Neutrophil (primary cell): ENCODE data around the gene PON3.

Experiments used
- H3K27ac ChIP-seq: fragments of 200-600 bp; sonication (generic); 2 replicates; pipeline ENCODE4 v1.5.1; 2016; ENCODE audit warnings: mild to moderate bottlenecking, moderate library complexity
- H3K27me3 ChIP-seq: fragments of 200-600 bp; sonication (generic); 2 replicates; pipeline ENCODE4 v1.6.0; 2016; ENCODE audit warnings: mild to moderate bottlenecking
- H3K36me3 ChIP-seq: fragments of 200-600 bp; sonication (generic); 2 replicates; pipeline ENCODE4 v1.5.1; 2017
- H3K4me1 ChIP-seq, 2 experiments: fragments of 200-600 bp in 1 of 2; sonication (generic) in 1 of 2; 1 replicate in 1 of 2; 2 replicates in 1 of 2; pipeline versions ENCODE4 v1.5.1 to v1.6.1; 2013 to 2016; ENCODE audit warnings: low read depth in 1 of 2, low read length in 1 of 2, mild to moderate bottlenecking in 1 of 2, moderate library complexity in 1 of 2; ENCODE audit not compliant: control insufficient read depth in 1 of 2, insufficient read depth in 1 of 2
- H3K4me3 ChIP-seq, 2 experiments: fragments of 200-600 bp in 1 of 2; sonication (generic) in 1 of 2; 1 replicate in 1 of 2; 2 replicates in 1 of 2; pipeline ENCODE4 v1.5.1; 2013 to 2016; ENCODE audit warnings: low read depth in 1 of 2, low read length in 1 of 2, mild to moderate bottlenecking in 1 of 2, moderate library complexity in 1 of 2
- H3K9me3 ChIP-seq: fragments of 200-600 bp; sonication (generic); 2 replicates; pipeline ENCODE4 v1.5.1; 2016
- TF ChIP-seq, protein P1 (sequence below): fragments of 200-600 bp; sonication (generic); IDR thresholded peaks from 2 replicates; pipeline ENCODE4 v1.5.1; 2016; ENCODE audit warnings: antibody characterized with exemption

Gene PON3

DNA sequence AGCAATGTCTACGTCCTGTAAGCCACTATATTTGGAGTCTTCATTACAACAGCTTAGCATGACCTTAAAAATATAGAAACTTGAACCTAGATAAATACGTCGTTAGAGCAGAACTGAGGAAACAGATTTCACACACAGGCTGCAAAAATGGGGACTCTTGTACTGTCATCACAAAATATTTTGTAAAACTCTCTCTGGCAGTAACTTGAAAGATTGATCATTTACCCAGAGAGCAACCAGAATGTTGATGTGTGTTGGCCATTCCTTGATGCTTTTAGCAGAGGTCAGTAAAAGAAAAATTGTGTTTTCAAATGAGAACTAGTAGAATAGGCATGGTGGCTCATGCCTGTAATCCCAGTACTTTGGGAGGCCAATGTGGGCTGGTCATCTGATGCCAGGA is 57.3 kb downstream of the PON3 start:
- H3K4me3 ChIP-seq, result no peak overlapping the region
- no peaks in the 10 kb centered on the region for H3K9me3 ChIP-seq
- no peak overlapping the region for H3K27ac ChIP-seq
- H3K4me1 ChIP-seq, result no peaks in the 10 kb centered on the region
- no peaks in the 10 kb centered on the region for H3K36me3 ChIP-seq
- TF ChIP-seq, protein P1, sequence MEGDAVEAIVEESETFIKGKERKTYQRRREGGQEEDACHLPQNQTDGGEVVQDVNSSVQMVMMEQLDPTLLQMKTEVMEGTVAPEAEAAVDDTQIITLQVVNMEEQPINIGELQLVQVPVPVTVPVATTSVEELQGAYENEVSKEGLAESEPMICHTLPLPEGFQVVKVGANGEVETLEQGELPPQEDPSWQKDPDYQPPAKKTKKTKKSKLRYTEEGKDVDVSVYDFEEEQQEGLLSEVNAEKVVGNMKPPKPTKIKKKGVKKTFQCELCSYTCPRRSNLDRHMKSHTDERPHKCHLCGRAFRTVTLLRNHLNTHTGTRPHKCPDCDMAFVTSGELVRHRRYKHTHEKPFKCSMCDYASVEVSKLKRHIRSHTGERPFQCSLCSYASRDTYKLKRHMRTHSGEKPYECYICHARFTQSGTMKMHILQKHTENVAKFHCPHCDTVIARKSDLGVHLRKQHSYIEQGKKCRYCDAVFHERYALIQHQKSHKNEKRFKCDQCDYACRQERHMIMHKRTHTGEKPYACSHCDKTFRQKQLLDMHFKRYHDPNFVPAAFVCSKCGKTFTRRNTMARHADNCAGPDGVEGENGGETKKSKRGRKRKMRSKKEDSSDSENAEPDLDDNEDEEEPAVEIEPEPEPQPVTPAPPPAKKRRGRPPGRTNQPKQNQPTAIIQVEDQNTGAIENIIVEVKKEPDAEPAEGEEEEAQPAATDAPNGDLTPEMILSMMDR, result no peak
- no peaks in the 10 kb centered on the region for H3K27me3 ChIP-seq

DNA sequence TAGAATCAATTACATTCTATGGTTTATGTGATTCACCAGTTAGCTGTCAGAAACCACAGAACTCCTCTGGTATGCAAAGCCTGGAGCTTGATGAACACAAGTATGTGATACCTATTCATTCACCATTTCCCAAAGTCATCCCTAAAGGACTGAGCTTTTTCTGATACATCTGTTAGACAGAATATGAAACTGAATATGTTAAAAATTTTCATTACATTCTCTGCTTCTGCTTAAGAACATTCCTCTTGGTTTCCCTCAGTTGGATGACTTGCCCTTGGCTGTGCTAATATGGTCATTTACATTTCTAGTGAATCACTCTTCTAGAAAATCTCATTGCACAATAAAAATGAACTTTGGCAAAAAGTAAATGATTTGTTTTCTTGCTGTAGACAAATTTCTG is 61.1 kb downstream of the PON3 start:
- H3K4me1 ChIP-seq, result peaks cover 4 to 11% of the 10 kb centered on the region in 2 experiments
- no peaks in the 10 kb centered on the region for H3K27me3 ChIP-seq
- no peak overlapping the region for H3K4me3 ChIP-seq
- no peaks in the 10 kb centered on the region for H3K36me3 ChIP-seq
- H3K9me3 ChIP-seq, result no peaks in the 10 kb centered on the region
- TF ChIP-seq, protein P1, result no peak
- no peak overlapping the region for H3K27ac ChIP-seq

DNA sequence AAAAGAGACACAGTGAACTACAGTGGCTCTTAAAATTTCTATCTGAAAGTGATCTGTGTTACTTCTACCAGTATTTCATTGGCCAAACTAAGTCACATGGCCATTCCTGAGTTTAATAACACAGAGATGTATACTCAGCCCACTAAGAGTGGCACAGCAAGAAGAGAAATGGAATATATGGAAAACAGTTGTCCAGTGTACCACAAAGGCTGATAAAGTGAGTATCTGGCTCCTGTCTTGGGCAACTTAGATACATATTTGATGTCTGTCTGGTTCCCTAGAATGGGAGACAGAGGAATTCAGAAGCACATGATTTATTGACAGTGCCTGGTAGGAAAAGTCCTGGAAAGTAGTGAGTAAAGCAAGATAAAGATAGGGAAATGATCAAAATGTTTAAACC is 61.7 kb downstream of the PON3 start:
- no peak overlapping the region for H3K27ac ChIP-seq
- TF ChIP-seq, protein P1, result no peak
- no peaks in the 10 kb centered on the region for H3K9me3 ChIP-seq
- no peak overlapping the region for H3K4me3 ChIP-seq
- no peaks in the 10 kb centered on the region for H3K36me3 ChIP-seq
- peaks cover 4 to 12% of the 10 kb centered on the region in 2 experiments for H3K4me1 ChIP-seq
- no peaks in the 10 kb centered on the region for H3K27me3 ChIP-seq

DNA sequence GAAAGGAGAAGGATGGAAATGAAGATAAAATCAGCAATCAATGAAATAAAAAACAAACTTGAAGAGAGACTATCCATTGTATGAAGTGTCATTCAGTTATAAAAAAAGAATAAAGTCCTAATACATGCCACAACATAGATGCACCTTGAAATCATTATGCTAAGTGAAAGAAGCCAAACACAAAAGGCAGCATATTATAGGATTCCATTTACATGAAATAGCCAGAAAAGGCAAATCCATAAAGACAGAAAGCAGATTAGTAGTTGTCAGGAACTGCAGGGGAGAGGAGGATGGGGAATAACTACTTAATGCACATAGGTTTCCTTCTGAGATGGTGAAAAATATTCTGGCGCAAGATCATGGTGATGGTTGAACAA is 65.2 kb downstream of the PON3 start:
- Histone ChIP-seq H3K27ac (no peak overlapping the region), H3K36me3 (no peaks in the 10 kb centered on the region), H3K4me3 (no peak overlapping the region)

DNA sequence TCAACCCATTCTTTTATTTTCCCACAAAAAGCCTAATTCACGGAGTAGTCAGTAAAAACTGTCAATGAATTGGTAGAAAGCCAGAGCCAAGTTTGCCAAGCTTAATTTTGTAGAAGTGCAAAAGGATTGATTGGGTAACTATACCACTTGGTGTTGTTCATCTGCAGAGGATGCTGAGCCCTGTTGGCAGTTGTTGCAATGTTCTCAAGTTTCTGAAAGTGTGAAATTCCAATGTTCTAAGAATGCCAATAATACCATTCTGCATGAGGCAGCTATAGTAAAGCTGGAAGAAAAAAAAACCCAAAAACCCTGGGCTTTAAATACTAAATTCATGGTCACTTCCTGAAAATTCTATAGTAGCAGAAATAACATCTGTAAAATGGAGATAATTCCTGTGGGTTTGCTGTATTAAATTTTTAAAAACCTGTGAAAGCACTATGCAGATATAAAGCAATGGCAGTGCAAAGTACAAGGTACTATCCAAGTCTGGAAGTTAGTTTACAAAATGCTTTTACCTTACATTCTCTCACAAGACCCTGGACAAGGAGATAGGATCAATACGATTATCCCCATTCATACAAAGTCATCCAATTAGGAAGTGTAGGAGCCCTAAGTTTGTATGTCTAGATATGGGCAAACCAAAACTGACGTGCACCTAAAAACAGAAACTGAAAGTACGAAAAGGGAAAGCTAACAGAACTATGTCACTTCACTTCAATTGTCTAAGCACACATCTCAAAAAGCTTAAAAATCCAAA is 65.8 kb downstream of the PON3 start:
- Histone ChIP-seq H3K36me3 (no peaks in the 10 kb centered on the region), H3K9me3 (no peaks in the 10 kb centered on the region), H3K4me1 (peaks cover 4 to 12% of the 10 kb centered on the region in 2 experiments), H3K27ac (no peak overlapping the region), H3K4me3 (no peak overlapping the region), H3K27me3 (no peaks in the 10 kb centered on the region)
- TF ChIP-seq, protein P1, result no peak

More for the DNA sequence above, 65.2 kb downstream of the PON3 start:
- TF ChIP-seq, protein P1, result no peak
- no peaks in the 10 kb centered on the region for H3K27me3 ChIP-seq
- H3K9me3 ChIP-seq, result no peaks in the 10 kb centered on the region
- H3K4me1 ChIP-seq, result peaks cover 4 to 12% of the 10 kb centered on the region in 2 experiments
